Activated CD8-positive, alpha-beta memory T cell treated with anti-CD3 and anti-CD28 coated beads for 36 hours (primary cell): ENCODE results near the gene PTPRCAP. TPM values are rescaled to one million over a fixed set of nuclear protein-coding genes. Genes with fewer than 3 reads are reported as not detected.
"Not testable (repeated sequence)": the region's sequence is repeated elsewhere in the genome, so short reads cannot be mapped to it uniquely, and the experiment has no call there.

Source experiments
- CTCF ChIA-PET: fragments of 350-600 bp; sonication (Branson Sonifier 250); formaldehyde crosslinking; loops from one replicate; lab custom pipeline; 2021; ENCODE audit warnings: antibody characterized with exemption; lab: Charles Lee
- POLR2A ChIA-PET: fragments of 350-600 bp; sonication (Branson Sonifier 250); formaldehyde crosslinking; loops from one replicate; lab custom pipeline; 2021; ENCODE audit warnings: antibody characterized with exemption; lab: Charles Lee
- total RNA-seq, 2 experiments: library from RNA; stranded (reverse); gene quantifications; one replicate each; pipeline ENCODE4 v1.2.3, GENCODE V29; 2021

Gene PTPRCAP, protein sequence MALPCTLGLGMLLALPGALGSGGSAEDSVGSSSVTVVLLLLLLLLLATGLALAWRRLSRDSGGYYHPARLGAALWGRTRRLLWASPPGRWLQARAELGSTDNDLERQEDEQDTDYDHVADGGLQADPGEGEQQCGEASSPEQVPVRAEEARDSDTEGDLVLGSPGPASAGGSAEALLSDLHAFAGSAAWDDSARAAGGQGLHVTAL
- 100 to 1,000 TPM; 147 to 151 TPM for total RNA-seq

DNA sequence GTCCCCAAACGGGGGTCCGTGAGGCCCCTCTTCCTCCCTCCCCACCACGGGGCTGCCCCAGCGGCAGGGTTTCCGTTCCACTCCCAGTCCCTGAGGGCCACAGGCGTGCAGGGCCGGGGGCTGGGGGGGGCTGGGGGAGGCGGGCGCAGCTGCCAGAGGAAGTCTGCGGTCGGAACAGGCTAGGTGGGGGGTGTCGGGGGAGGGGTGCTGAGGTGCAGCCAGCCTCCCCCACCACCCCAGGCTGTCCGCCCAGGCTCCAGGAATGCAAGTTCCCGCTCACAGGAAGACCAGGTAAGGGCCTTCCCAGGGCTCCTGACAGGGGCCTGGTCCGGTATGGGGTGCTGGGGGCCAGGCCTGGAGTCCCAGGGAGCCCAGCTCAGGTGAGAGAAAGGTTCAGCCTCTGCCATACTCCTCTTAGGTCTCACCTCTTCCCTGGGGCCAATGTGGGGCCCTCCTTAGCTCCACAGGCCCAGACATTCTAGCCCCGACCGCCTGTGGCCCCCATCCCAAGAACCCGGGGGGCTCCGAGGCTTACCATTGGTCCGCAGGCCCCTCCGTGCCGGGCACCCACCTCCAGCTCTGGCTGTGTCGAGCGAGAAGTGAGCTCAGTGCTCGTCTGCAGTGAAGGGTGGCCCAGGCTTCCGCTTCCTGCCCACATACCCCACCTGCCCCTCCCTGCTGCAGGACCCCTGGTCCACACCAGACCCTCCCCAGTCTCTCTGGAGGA is at the start of gene PTPRCAP:
Gene PTPRCAP (minus strand): TSS at position 601 of the 727 bp plus-strand sequence. CDS start 63 bp downstream, at position 538.
- ChIA-PET CTCF (interaction anchor here (0.5 to 3.0 kb wide), 14 partner anchors 9 to 69 kb away, joined by 3 to 16 read pairs (median 4); partner anchors contain the start of genes PITPNM1, PPP1CA, RPS6KB2 and TMEM134), POLR2A (interaction anchor here (0.6 to 5.6 kb wide), 17 partner anchors 8 to 205 kb away, joined by 3 to 79 read pairs (median 7); partner anchors contain the start of genes AIP, CLCF1, PPP1CA and RAD9A)

DNA sequence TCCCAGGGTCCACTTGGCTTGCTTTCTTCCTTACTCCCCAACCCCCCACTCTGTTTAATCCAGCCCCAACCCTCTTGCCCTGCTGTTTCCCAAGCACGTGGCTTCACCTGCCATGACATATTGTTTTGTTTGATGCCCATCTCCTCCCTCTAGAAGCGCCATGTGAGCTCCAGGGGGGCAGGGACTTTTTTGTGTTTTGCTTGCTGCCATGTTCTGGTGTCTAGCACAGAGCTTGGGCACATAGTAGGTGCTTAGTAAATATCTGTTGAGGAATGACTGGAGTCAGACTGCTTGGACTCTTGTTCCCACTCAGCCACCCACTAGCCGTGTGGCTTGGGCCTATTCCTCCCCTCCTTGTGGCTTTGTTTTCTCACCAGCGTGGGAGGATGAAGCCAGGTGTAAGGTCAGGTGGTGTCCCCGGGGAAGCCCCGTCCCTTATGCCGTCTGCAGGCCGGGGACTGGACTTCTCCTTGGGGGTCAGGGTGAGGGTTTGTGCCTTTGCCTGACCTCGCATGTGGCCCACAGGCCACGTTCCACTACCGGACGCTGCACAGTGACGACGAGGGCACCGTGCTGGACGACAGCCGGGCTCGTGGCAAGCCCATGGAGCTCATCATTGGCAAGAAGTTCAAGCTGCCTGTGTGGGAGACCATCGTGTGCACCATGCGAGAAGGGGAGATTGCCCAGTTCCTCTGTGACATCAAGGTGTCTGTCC is 49.2 kb upstream of the PTPRCAP start:
- ChIA-PET POLR2A (interaction anchor here (0.8 to 7.0 kb wide), 7 partner anchors 17 to 95 kb away, joined by 3 to 79 read pairs (median 5); partner anchors contain the start of genes PPP1CA, PTPRCAP and RAD9A), CTCF (interaction anchor here (0.6 to 1.9 kb wide), 5 partner anchors 14 to 111 kb away, joined by 3 to 5 read pairs (median 4); partner anchors contain the start of genes PITPNM1 and PPP1CA)

DNA sequence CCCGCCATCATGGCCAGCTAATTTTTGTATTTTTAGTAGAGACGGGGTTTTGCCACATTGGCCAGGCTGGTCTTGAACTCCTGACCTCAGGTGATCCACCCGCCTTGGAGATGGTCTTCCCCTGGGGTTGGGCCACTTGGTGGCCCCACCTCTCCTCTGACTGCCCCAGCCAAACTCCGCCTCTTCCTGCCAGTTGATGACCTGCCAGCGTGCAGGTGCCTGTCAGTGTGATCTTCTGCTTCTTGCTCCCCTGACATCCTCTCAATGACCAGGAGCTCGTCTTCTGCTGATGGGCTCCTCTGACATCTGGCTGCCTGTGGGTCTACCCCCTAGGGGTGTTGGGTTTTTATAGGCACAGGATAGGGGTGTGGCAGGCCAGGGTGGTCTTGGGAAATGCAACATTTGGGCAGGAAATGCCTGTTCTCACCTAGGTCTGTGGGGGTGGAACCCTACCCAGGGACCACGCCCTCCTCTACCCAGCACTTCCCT is 48.4 kb upstream of the PTPRCAP start:
- POLR2A ChIA-PET, result interaction anchor here (0.5 to 7.0 kb wide), 8 partner anchors 16 to 246 kb away, joined by 3 to 79 read pairs (median 4); partner anchors contain the start of genes CORO1B, PPP1CA and PTPRCAP
- CTCF ChIA-PET, result interaction anchor here (1.0 kb wide), 1 partner anchor 15 kb away, joined by 4 read pairs; no protein-coding TSS in a partner anchor

DNA sequence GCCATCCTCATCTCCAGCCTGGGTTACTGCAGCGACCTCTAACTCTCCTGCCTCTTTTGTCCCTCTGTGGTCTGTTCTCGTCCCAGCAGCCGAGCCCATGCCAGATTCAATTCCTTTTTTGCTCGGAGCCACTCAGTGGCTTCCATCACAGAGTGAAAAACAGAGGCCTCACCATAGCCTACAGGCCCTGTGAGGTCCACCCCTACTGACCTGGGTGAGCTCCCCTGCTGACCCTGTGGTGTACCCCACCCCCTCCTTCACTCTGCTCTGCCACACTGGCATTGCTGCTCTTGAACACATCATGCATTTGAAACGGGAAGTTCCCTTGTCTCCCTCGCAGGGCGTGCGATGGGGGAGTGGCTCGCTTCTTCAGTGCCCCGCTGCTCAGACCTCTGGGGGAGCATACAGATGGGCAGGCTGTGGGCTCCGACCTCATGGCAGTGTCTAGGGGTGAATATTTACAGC is 47.4 kb upstream of the PTPRCAP start:
- POLR2A ChIA-PET, result interaction anchor here (0.7 to 7.0 kb wide), 6 partner anchors 17 to 245 kb away, joined by 3 to 79 read pairs (median 6); partner anchors contain the start of gene PTPRCAP

DNA sequence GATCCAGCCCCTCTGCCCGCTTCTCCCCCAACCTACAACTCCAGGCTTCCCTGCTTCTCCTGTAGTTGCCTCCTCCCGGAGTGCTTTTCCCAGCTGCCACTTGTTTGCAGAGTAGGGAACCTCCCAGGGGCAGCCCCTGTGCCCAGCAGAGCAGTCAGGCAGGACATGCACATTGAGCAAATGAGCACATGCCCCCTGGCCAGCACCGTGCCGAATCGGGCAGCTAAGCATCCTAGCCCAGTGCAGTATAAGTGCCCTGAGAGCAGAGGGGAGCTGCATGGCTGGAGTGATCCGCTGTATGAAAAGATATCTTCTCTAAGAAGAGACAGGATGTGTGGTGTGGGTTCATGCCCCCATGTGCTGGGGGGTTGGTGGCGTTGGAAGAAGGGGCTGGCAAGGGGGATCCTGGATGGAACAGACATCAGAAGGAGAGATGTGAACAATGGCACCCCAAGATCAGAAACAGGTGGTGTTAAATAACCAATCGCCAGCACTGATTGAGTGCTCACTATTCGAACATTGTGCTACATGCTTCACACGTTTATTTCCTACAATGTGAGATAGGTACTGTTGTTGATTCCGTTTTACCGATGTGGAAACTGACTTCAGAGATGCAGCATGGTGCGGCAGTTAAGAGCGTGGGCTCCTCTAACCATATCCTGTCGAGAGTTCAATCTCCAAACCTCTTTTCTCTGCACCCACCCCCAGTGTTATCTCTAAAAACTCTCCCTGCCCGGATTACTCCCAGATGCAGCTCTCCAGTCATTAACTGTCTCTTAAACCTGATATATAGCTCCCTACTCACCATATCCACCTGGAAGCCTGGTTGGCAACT is 46.6 kb upstream of the PTPRCAP start:
- POLR2A ChIA-PET, result interaction anchor here (0.5 to 7.0 kb wide), 11 partner anchors 16 to 315 kb away, joined by 3 to 79 read pairs (median 4); partner anchors contain the start of genes PPP1CA and PTPRCAP

More for the DNA sequence above, 47.4 kb upstream of the PTPRCAP start:
- CTCF ChIA-PET, result interaction anchor here (0.7 to 1.5 kb wide), 5 partner anchors 14 to 1975 kb away, joined by 3 to 5 read pairs (median 4); partner anchors contain the start of genes PPP1CA and PTPRCAP

DNA sequence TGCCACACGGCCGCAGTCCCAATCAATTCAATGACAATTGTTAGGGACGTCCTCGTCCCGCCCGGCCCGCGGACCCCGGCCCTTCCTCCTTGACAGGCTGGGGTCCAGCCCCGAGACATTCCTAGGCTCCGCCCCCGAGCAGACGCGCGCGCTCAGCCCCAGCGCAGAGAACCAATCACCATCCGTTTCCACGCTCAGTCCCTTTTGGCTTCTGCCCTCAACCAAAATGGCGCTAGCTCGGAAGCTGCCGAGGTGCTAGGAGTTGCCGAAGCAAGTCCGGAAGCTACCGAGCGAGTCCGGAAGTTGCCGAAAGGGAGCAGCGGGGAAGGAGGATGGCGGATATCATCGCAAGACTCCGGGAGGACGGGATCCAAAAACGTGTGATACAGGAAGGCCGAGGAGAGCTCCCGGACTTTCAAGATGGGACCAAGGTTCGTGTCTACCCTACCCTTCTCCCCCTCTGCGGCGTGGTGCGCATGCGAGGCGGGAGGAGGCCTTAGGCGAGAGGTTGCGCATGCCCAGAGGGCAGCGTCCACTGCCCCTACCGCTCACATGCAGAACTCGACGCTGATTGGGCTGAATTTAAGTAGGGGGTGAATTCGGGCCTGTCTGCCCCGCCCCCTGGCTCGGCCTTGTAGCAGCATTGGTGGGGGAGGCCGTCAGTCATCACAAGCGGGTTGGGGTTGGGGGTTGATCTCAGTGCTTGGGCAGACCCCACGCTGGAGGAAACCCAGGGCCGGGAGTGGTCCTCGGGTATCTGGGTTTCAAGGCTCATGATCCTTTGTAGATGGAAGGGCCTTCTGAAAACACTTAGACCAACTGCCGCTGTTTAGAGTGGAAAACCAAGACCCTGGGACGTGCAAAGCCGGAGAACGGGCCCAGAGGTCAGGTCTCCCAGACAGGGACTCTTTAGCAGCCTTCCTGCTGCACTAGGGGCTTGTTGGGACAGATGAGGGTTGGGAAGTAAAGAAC is 45.6 kb upstream of the PTPRCAP start, which contains the start of gene AIP:
Gene AIP (plus strand): TSS at position 200 of the 972 bp plus-strand sequence. CDS start 133 bp downstream, at position 333.
- ChIA-PET POLR2A (interaction anchor here (0.6 to 7.0 kb wide), 5 partner anchors 14 to 82 kb away, joined by 4 to 79 read pairs (median 6); partner anchors contain the start of genes PPP1CA, PTPRCAP and TMEM134), CTCF (interaction anchor here (0.7 to 1.5 kb wide), 5 partner anchors 9 to 70 kb away, joined by 3 to 5 read pairs (median 4); partner anchors contain the start of gene CDK2AP2)

More for the DNA sequence above, 46.6 kb upstream of the PTPRCAP start:
- CTCF ChIA-PET, result interaction anchor here (1.0 to 1.5 kb wide), 3 partner anchors 8 to 71 kb away, joined by 3 to 5 read pairs (median 5); partner anchors contain the start of gene PTPRCAP

DNA sequence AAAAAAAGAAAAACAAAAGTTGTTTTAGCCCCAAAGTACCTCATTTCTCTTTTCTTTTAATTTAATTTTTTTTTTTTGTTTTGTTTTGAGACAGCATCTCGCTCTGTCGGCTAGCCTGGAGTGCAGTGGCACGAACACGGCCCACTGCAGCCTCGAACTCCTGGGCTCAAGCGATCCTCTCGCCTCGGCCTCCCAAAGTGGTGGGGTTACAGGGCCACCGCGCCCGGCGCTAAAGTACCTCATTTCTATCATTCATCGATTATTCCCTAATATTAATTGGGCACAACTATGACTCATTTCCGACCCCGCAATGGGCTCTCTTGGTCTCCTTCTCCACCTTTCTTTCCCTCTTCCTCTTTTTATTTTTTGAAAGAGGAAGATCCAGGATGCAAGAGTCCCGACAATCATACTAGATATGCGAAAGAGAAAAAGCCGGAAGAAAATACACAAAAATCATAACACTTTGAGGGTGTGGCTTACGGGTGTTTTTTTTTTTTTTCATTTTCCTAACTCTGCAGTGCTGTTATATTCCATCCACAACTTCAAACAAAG is 44.9 kb upstream of the PTPRCAP start:
- CTCF ChIA-PET, result interaction anchor here (0.7 to 1.4 kb wide), 4 partner anchors 10 to 43 kb away, joined by 3 to 5 read pairs (median 4); partner anchors contain the start of gene CDK2AP2
- POLR2A ChIA-PET, result interaction anchor here (1.1 to 7.0 kb wide), 3 partner anchors 14 to 62 kb away, joined by 4 to 79 read pairs (median 4); partner anchors contain the start of genes PTPRCAP and TMEM134

DNA sequence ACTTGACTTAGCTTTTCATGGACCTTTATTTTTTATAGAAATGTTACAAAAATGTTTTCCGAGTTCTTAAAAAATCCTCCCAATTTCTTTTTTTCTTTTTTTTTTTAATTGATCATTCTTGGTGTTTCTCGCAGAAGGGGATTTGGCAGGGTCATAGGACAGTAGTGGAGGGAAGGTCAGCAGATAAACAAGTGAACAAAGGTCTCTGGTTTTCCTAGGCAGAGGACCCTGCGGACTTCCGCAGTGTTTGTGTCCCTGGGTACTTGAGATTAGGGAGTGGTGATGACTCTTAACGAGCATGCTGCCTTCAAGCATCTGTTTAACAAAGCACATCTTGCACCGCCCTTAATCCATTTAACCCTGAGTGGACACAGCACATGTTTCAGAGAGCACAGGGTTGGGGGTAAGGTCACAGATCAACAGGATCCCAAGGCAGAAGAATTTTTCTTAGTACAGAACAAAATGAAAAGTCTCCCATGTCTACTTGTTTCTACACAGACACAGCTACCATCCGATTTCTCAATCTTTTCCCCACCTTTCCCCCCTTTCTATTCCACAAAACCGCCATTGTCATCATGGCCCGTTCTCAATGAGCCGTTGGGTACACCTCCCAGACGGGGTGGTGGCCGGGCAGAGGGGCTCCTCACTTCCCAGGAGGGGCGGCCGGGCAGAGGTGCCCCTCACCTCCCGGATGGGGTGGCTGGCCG is 40.0 kb upstream of the PTPRCAP start:
- ChIA-PET POLR2A (interaction anchor here (0.7 kb wide), 1 partner anchor 39 kb away, joined by 12 read pairs; no protein-coding TSS in a partner anchor), CTCF (interaction anchor here (1.4 kb wide), 1 partner anchor 12 kb away, joined by 3 read pairs; no protein-coding TSS in a partner anchor)

DNA sequence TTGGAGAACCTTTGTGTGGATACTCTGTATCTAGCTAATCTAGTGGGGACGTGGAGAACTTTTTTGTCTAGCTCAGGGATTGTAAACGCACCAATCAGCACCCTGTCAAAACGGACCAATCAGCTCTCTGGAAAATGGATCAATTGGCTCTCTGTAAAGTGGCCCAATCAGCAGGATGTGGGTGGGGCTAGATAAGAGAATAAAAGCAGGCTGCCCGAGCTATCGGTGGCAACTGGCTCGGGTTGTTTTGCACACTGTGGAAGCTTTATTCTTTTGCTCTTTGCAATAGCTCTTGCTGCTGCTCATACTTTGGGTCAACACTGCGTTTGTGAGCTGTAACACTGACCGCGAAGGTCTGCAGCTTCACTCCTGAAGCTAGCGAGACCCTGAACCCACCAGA is 39.2 kb upstream of the PTPRCAP start:
- POLR2A ChIA-PET, result not testable (repeated sequence)
- CTCF ChIA-PET, result interaction anchor here (0.6 kb wide), 1 partner anchor 89 kb away, joined by 3 read pairs; no protein-coding TSS in a partner anchor

DNA sequence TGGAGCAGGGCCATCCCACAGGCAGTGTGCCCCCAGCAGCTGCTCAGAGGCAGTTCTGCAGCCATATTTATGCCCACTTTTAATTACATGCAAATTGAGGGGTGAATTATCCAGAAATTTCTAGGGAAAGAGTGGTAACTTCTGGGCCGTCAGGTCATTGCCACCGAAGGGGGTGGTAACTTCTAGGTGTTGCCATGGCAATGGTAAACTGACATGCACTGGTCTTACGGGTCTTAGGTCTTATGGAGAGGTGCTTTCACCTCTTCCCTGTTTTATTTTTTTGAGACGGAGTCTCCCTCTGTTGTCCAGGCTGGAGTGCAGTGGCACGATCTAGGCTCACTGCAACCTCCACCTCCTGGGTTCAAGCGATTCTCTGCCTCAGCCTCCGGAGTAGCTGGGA is 35.4 kb upstream of the PTPRCAP start:
- POLR2A ChIA-PET, result no interaction called here
- CTCF ChIA-PET, result interaction anchor here (0.5 kb wide), 1 partner anchor 26 kb away, joined by 5 read pairs; no protein-coding TSS in a partner anchor

DNA sequence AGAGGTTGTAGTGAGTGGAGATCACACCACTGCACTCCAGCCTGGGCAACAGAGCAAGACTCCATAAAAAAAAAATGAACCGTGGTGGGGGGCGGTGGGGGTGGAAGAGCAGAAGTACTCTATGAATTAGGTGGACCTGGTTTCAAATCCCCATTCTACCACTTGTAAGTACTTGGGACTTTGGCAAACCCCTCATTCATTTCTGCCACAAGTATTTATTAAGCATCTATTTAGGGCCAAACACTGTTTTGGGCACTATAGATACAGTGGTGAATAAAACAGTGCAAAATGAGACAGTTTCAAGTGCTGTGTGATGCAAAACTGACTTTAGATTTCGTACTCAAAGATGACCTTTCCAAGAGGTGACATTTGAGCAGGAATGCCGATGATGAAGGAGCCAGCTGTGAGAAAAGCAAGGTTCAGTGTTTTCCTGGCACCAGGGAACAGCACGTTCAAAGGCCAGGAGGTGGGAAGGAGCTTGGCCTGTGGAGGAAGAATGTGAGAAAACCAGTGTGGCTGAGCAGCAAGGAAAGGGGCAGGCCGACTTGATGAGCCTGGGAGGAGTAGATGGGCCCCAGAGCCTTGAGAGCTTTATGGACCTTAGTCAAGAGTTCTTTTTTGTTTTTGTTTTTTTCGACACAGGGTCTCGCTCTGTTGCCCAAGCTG is 33.0 kb upstream of the PTPRCAP start:
- ChIA-PET POLR2A (no interaction called here), CTCF (interaction anchor here (0.9 to 2.8 kb wide), 7 partner anchors 12 to 69 kb away, joined by 3 to 6 read pairs (median 4); partner anchors contain the start of genes AIP, PPP1CA and PTPRCAP)

DNA sequence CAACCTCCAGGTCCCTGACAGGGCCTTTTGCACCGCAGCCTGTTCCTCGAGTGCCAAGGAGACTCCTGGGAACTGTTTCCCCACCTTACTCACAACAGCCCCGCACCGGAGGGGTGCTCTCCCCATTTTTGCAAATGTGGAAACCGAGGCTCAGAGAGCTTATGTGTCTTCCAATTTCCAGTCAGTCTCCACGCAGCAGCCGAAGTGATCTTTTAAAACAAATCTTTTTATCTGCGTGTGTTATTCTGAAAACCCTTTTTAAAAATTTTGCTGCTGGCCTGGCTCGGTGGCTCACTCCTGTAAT is 32.0 kb upstream of the PTPRCAP start:
- POLR2A ChIA-PET, result interaction anchor here (0.6 to 2.4 kb wide), 3 partner anchors 17 to 68 kb away, joined by 3 to 6 read pairs (median 6); partner anchors contain the start of gene PPP1CA
- CTCF ChIA-PET, result interaction anchor here (0.6 to 2.8 kb wide), 7 partner anchors 11 to 68 kb away, joined by 3 to 6 read pairs (median 3); partner anchors contain the start of genes PPP1CA and PTPRCAP

DNA sequence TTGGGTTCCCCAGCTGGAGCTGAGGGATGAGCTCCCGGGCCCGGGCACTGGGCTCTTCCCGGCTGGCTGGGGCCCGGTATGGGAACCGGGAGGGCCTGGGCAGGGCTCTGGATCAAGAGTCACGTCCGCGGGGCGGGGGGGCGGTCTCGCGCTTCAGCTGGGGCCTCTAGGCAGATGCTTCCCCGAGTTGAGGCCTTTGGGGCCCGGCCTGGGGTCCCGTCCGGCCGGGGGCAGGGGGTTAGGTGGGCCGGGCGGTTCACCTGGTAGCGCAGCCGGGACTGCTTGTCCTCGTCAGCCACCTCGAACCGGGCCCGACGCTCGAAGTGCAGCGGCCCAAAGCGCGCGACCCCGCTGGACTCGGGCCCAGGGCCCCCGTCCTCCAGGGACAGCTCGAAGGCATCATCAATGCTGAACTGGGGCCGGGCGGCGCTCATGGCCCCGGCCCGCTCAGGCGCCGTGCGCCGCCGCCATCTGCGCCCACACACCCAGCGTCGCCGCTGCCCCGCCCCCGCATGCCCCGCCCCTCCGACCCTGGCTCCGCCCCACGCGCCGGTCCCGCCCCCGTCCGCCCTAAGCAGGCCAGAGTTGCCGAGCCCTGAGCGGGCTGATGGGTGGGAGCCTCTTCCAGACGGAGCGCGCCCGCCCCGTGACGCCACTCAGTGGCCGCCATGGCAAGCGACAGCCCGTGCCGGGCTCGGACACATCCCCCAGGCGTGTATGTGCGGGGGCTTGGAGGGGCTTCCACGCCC is 31.5 kb upstream of the PTPRCAP start, which contains the start of gene TMEM134:
Gene TMEM134 (minus strand): TSS at position 493 of the 749 bp plus-strand sequence. CDS start 59 bp downstream, at position 434.
- ChIA-PET CTCF (interaction anchor here (0.8 to 2.8 kb wide), 9 partner anchors 11 to 77 kb away, joined by 3 to 11 read pairs (median 4); partner anchors contain the start of genes PPP1CA, PTPRCAP and RAD9A), POLR2A (interaction anchor here (0.5 to 2.6 kb wide), 15 partner anchors 14 to 116 kb away, joined by 3 to 16 read pairs (median 6); partner anchors contain the start of genes AIP, POLD4, PPP1CA and PTPRCAP)
